HCT116 (cell line): Measurements from ENCODE around the gene AHCTF1.

Experiments
- CEBPB ChIP-seq: IDR thresholded peaks from 2 replicates; pipeline ENCODE4 v1.6.1; 2012; ENCODE audit warnings: low read depth
- EGR1 ChIP-seq: IDR thresholded peaks from 2 replicates; pipeline ENCODE4 v1.6.1; 2012; ENCODE audit warnings: low read depth
- EZH2 ChIP-seq: fragments of 200-600 bp; sonication (generic); IDR thresholded peaks from 2 replicates; pipeline ENCODE4 v1.6.1; 2017; ENCODE audit warnings: antibody characterized with exemption, mixed run types
- POLR2A ChIP-seq: IDR thresholded peaks from 2 replicates; pipeline ENCODE4 v1.7.0; 2011; ENCODE audit warnings: borderline replicate concordance; ENCODE audit not compliant: insufficient read depth, insufficient read length; ENCODE audit errors: extremely low read depth
- POLR2AphosphoS5 ChIP-seq: IDR thresholded peaks from 2 replicates; pipeline ENCODE4 v1.6.1; 2011; ENCODE audit warnings: mild to moderate bottlenecking, low read depth, low read length, moderate library complexity
- RAD21 ChIP-seq: IDR thresholded peaks from 2 replicates; pipeline ENCODE4 v1.6.1; 2012; ENCODE audit warnings: low read depth, mild to moderate bottlenecking
- SIN3A ChIP-seq: IDR thresholded peaks from 2 replicates; pipeline ENCODE4 v1.6.1; 2012; ENCODE audit warnings: low read depth
- YY1 ChIP-seq: IDR thresholded peaks from 2 replicates; pipeline ENCODE4 v1.6.1; 2011; ENCODE audit warnings: low read length, low read depth, moderate library complexity, mild to moderate bottlenecking; ENCODE audit not compliant: insufficient replicate concordance; ENCODE audit errors: extremely low read depth
- ZFX ChIP-seq: fragments of 450-650 bp; IDR thresholded peaks from 2 replicates; pipeline ENCODE4 v1.6.1; 2017
- ZNF274 ChIP-seq: fragments of 200-500 bp; sonication (Bioruptor generic); IDR thresholded peaks from 2 replicates; pipeline ENCODE4 v1.6.1; 2014; ENCODE audit warnings: mild to moderate bottlenecking, low read depth, low read length, inconsistent platforms
- TF ChIP-seq, protein P1 (sequence below), 3 experiments: fragments of 200-600 bp in 1 of 3; sonication (generic) in 1 of 3; IDR thresholded peaks in 2 of 3; conservative IDR thresholded peaks in 1 of 3; 2 replicates each; pipeline ENCODE4 v1.5.1; 2012 to 2017; ENCODE audit warnings: low read depth in 2 of 3, low read length in 2 of 3, antibody characterized with exemption in 1 of 3, borderline replicate concordance in 1 of 3, control low read depth in 1 of 3, mild to moderate bottlenecking in 1 of 3, mixed read lengths in 1 of 3, mixed run types in 1 of 3, moderate library complexity in 1 of 3; ENCODE audit not compliant: insufficient read depth in 1 of 3
- TF ChIP-seq, protein P2 (sequence below): IDR thresholded peaks from 2 replicates; pipeline ENCODE4 v1.6.1; 2011; ENCODE audit warnings: mild to moderate bottlenecking, low read length, moderate library complexity; ENCODE audit not compliant: insufficient replicate concordance; ENCODE audit errors: extremely low read depth
- TF ChIP-seq, protein P3 (sequence below): IDR thresholded peaks from 2 replicates; pipeline ENCODE4 v1.6.1; 2012

DNA sequence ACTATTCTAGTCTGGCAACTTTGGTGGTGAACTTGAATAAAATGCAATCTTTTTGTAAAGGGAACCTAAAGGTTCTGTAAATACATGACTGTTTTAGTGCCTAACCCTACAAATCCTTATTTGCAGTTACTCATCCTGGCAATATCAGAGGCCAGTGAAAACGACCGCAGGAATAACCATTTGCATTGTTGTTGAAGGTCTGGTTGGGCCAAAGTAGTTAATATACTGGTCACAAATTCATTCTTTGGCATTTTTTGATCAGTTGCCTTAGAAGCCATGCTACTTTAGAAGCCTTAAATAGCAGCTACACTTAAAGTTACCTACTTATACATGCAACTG, 93.7 kb downstream of the AHCTF1 start:
- TF ChIP-seq ZFX, result no peak
- TF ChIP-seq POLR2A, result no peak
- TF ChIP-seq, protein P1, sequence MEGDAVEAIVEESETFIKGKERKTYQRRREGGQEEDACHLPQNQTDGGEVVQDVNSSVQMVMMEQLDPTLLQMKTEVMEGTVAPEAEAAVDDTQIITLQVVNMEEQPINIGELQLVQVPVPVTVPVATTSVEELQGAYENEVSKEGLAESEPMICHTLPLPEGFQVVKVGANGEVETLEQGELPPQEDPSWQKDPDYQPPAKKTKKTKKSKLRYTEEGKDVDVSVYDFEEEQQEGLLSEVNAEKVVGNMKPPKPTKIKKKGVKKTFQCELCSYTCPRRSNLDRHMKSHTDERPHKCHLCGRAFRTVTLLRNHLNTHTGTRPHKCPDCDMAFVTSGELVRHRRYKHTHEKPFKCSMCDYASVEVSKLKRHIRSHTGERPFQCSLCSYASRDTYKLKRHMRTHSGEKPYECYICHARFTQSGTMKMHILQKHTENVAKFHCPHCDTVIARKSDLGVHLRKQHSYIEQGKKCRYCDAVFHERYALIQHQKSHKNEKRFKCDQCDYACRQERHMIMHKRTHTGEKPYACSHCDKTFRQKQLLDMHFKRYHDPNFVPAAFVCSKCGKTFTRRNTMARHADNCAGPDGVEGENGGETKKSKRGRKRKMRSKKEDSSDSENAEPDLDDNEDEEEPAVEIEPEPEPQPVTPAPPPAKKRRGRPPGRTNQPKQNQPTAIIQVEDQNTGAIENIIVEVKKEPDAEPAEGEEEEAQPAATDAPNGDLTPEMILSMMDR (IDR thresholded peaks at IDR 0.05 in 2 of 3, conservative IDR thresholded peaks at IDR 0.05 in 1 of 3; ENCODE audit: borderline replicate concordance in 1 of 3, insufficient read depth in 1 of 3, low read depth in 2 of 3, low read length in 2 of 3), result no peak
- no peak for TF ChIP-seq YY1
- no peak for TF ChIP-seq POLR2AphosphoS5
- TF ChIP-seq, protein P2, sequence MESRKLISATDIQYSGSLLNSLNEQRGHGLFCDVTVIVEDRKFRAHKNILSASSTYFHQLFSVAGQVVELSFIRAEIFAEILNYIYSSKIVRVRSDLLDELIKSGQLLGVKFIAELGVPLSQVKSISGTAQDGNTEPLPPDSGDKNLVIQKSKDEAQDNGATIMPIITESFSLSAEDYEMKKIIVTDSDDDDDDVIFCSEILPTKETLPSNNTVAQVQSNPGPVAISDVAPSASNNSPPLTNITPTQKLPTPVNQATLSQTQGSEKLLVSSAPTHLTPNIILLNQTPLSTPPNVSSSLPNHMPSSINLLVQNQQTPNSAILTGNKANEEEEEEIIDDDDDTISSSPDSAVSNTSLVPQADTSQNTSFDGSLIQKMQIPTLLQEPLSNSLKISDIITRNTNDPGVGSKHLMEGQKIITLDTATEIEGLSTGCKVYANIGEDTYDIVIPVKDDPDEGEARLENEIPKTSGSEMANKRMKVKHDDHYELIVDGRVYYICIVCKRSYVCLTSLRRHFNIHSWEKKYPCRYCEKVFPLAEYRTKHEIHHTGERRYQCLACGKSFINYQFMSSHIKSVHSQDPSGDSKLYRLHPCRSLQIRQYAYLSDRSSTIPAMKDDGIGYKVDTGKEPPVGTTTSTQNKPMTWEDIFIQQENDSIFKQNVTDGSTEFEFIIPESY, result no peak
- TF ChIP-seq ZNF274, result no peak
- TF ChIP-seq EZH2, result no peak
- no peak for TF ChIP-seq SIN3A
- TF ChIP-seq RAD21, result no peak
- TF ChIP-seq, protein P3, sequence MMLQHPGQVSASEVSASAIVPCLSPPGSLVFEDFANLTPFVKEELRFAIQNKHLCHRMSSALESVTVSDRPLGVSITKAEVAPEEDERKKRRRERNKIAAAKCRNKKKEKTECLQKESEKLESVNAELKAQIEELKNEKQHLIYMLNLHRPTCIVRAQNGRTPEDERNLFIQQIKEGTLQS, result no peak
- no peak for TF ChIP-seq EGR1
- TF ChIP-seq CEBPB, result no peak
